ENCODE data around the gene DNM1. TPM values are rescaled to one million over a fixed set of nuclear protein-coding genes. Genes with fewer than 3 reads are reported as not detected.

The DNM1 gene
- polyA plus RNA-seq, 3 donors, result 0.05 to 4.9 (median 0.56) TPM

- Mint-ChIP-seq H3K4me3 (no peak overlapping the region), H3K27me3 (ENCODE audit: low read depth in 3 of 3) (peaks cover 0 to 4% (median 0%) of the 10 kb centered on the region in 3 donors), H3K9me3 (no peaks in the 10 kb centered on the region), H3K4me1 (no peaks in the 10 kb centered on the region), H3K27ac (peak overlapping the region in 1 of 7 donors; percentile 50), H3K36me3 (no peaks in the 10 kb centered on the region)
- no peak overlapping the region for H3K9ac ChIP-seq (ENCODE audit: insufficient read depth, low read length, poor library complexity, severe bottlenecking)
- no peaks in the 10 kb centered on the region for H4K20me1 ChIP-seq (ENCODE audit: insufficient read depth, low read length)
- H3K36me3 ChIP-seq (replicated peaks in 1 of 2; ENCODE audit: control insufficient read depth in 1 of 2, insufficient read depth in 2 of 2, low read length in 2 of 2), result no peaks in the 10 kb centered on the region
- no peaks in the 10 kb centered on the region for H3K9me3 ChIP-seq (replicated peaks in 1 of 2; ENCODE audit: control insufficient read depth in 1 of 2, insufficient read depth in 1 of 2, low read length in 2 of 2)
- no peak for DNase-seq
- no peak for TF ChIP-seq CTCF (IDR thresholded peaks at IDR 0.05)
- no peak overlapping the region for H3K27ac ChIP-seq (ENCODE audit: low read depth in 1 of 2, low read length in 2 of 2)
- no CpG with 5 or more reads among the region's 2 CpGs for WGBS (ENCODE audit: insufficient coverage)
- H3K27me3 ChIP-seq (ENCODE audit: control insufficient read depth in 2 of 2, insufficient read depth in 2 of 2, low read length in 2 of 2), result no peaks in the 10 kb centered on the region
- intact Hi-C loops (cut with micrococcal nuclease), result loop anchor here in 1 of 2 donors (10.0 kb wide), 1 partner anchor 118 kb away; no protein-coding TSS in a partner anchor
- no peak overlapping the region for H3K4me2 ChIP-seq (replicated peaks; ENCODE audit: extremely low read depth, low read length, poor library complexity, severe bottlenecking)
- H3K4me1 ChIP-seq (ENCODE audit: control insufficient read depth in 1 of 2, insufficient read depth in 2 of 2, low read length in 2 of 2), result no peaks in the 10 kb centered on the region
- no peak overlapping the region for H2AFZ ChIP-seq (ENCODE audit: insufficient read depth, low read depth, low read length, poor library complexity, severe bottlenecking)
- H3K4me3 ChIP-seq (replicated peaks in 1 of 3; ENCODE audit: low read depth in 2 of 3, low read length in 3 of 3), result no peak overlapping the region
- H3K79me2 ChIP-seq (ENCODE audit: insufficient read depth, low read length), result no peaks in the 10 kb centered on the region
These were observed 94.1 kb downstream of the DNM1 start for GRCh38 chr9:128297221-128297773.

GRCh38 chr9:128298535-128299482 is 95.6 kb downstream of the DNM1 start:
- H3K27ac Mint-ChIP-seq, result peak overlapping the region in 1 of 7 donors; percentile 36
- no peaks in the 10 kb centered on the region for H3K9me3 Mint-ChIP-seq
- no peaks in the 10 kb centered on the region for H3K36me3 ChIP-seq (replicated peaks in 1 of 2; ENCODE audit: control insufficient read depth in 1 of 2, insufficient read depth in 2 of 2, low read length in 2 of 2)
- H3K4me2 ChIP-seq (replicated peaks; ENCODE audit: extremely low read depth, low read length, poor library complexity, severe bottlenecking), result no peak overlapping the region
- H3K27ac ChIP-seq (ENCODE audit: low read depth in 1 of 2, low read length in 2 of 2), result no peak overlapping the region
- no peak overlapping the region for H3K4me3 Mint-ChIP-seq
- H3K27me3 Mint-ChIP-seq (ENCODE audit: low read depth in 3 of 3), result peaks cover 0 to 4% (median 0%) of the 10 kb centered on the region in 3 donors
- H3K79me2 ChIP-seq (ENCODE audit: insufficient read depth, low read length), result no peaks in the 10 kb centered on the region
- H3K4me1 Mint-ChIP-seq, result no peaks in the 10 kb centered on the region
- no peaks in the 10 kb centered on the region for H3K27me3 ChIP-seq (ENCODE audit: control insufficient read depth in 2 of 2, insufficient read depth in 2 of 2, low read length in 2 of 2)
- H4K20me1 ChIP-seq (ENCODE audit: insufficient read depth, low read length), result no peaks in the 10 kb centered on the region
- H3K4me3 ChIP-seq (replicated peaks in 1 of 3; ENCODE audit: low read depth in 2 of 3, low read length in 3 of 3), result no peak overlapping the region
- no peaks in the 10 kb centered on the region for H3K9me3 ChIP-seq (replicated peaks in 1 of 2; ENCODE audit: control insufficient read depth in 1 of 2, insufficient read depth in 1 of 2, low read length in 2 of 2)
- TF ChIP-seq CTCF (IDR thresholded peaks at IDR 0.05), result no peak
- intact Hi-C loops (cut with micrococcal nuclease), result loop anchor here in 1 of 2 donors (10.0 kb wide), 1 partner anchor 116 kb away; no protein-coding TSS in a partner anchor
- H3K9ac ChIP-seq (ENCODE audit: insufficient read depth, low read length, poor library complexity, severe bottlenecking), result no peak overlapping the region
- H3K36me3 Mint-ChIP-seq, result no peaks in the 10 kb centered on the region
- H2AFZ ChIP-seq (ENCODE audit: insufficient read depth, low read depth, low read length, poor library complexity, severe bottlenecking), result no peak overlapping the region
- no peak for DNase-seq
- H3K4me1 ChIP-seq (ENCODE audit: control insufficient read depth in 1 of 2, insufficient read depth in 2 of 2, low read length in 2 of 2), result no peaks in the 10 kb centered on the region
- 99% methylated on average over 8 of the region's 20 CpGs for WGBS (ENCODE audit: insufficient coverage)
